Measurements from ENCODE around the gene SMURF1.

Gene SMURF1

DNA sequence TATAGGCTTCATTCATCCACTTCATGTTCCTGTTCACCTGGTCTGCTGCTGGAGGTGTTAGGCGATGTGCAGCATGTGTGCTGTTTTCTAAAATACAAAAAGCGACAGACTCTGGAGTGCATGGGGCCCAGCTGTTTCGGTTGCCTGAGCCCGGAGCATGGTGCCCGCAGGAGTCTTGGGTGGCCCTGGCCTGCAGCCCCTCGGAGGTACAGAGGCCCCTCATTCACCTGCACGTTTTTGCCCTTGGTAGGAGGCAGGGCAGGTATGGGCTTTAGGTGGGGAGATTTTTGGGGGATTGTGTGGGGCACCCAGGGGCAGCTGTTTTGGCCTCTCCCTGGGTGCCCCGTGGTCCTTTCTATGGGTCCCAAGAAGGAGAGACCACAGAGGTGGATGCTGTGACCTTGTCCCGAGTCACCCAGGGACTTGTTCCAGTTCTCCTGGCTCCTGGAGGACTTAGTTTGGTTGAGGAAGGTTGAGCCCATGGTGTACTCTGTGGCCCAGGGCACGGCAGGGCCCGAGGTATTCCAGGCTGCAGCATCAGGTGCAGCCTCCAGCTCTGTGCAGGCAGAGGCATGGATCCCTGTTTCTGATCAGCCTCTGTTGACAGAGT, 134.9 kb downstream of the SMURF1 start:
- no peak overlapping the region for H3K4me3 ChIP-seq (ENCODE audit: low read depth, low read length)
- no peak for TF ChIP-seq CTCF (IDR thresholded peaks at IDR 0.05; ENCODE audit: low read depth, low read length)

- no peak overlapping the region for H3K4me3 ChIP-seq (ENCODE audit: low read depth, low read length)
- no peak for TF ChIP-seq CTCF (IDR thresholded peaks at IDR 0.05; ENCODE audit: low read depth, low read length)
These were observed 135.7 kb downstream of the SMURF1 start for GRCh38 chr7:99008181-99008631.

DNA sequence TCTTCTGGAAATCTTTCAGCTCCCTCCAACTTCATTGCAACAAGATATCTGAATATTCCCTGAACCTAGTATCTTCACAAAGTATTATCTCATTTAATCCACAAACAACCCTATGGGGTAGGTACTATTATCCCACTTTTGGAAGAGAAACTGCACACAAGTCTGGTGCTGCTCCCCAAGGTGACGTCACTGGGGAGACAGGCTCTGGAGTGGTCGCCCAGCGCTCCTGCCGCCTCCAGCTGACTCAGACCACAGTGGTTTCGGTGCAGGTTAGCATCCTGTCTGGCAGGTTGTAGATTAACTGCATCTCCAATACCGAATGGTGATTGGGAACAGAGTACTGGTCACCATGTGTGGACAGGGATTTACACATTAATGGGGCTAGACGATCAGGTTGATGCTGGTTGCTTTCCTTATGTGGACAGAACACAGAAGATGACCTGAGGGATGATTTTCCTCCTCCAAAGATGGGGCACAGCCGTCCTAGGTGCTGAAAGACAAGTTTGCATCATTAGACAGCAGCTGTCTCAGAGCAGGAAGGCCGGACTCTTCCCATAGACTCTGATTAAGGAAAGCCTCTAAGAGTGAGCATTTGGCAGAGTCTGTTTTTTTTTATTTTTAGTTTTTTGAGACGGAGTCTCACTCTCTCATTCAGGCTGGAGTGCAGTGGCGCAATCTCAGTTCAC, 137.0 kb downstream of the SMURF1 start:
- no peak overlapping the region for H3K4me3 ChIP-seq (ENCODE audit: low read depth, low read length)
- TF ChIP-seq CTCF (IDR thresholded peaks at IDR 0.05; ENCODE audit: low read depth, low read length): no peak

- no peak for TF ChIP-seq CTCF (IDR thresholded peaks at IDR 0.05; ENCODE audit: low read depth, low read length)
- no peak overlapping the region for H3K4me3 ChIP-seq (ENCODE audit: low read depth, low read length)
These were observed 138.1 kb downstream of the SMURF1 start for GRCh38 chr7:99005776-99006175.

DNA sequence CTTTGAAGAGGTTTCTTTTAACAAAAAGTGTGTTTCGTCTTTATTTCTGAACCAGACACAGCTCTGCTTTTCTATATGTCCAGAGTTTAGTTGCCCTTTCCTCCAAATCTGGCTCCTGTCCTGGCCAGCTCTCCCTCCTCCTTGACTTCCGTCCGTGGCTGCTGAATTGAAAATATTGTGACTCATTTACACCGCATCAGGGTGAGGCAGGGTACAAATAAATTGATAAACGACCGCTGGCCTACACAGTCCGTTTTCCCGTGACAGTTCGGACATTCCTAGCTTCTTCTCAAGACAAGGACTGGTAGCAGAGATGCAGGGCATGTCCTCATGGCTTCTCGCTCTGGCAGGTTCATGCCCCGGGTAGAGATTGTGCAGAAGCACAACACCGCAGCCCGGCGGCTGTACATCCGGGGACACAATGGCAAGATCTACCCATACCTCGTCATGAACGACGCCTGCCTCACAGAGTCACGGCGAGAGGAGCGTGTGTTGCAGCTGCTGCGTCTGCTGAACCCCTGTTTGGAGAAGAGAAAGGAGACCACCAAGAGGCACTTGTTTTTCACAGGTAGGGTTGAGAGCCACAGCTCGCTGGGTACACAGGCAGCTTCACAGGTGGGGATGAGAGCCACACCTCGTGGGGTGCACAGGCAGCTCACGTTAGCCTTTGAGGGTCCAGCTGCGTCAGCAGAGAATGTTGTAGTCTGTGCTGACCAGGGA, 139.0 kb downstream of the SMURF1 start:
- TF ChIP-seq CTCF (IDR thresholded peaks at IDR 0.05; ENCODE audit: low read depth, low read length): no peak
- H3K4me3 ChIP-seq (ENCODE audit: low read depth, low read length): no peak overlapping the region

GRCh38 chr7:99004216-99004615, 139.7 kb downstream of the SMURF1 start:
- no peak overlapping the region for H3K4me3 ChIP-seq (ENCODE audit: low read depth, low read length)
- TF ChIP-seq CTCF (IDR thresholded peaks at IDR 0.05; ENCODE audit: low read depth, low read length): no peak

GRCh38 chr7:99003419-99003818, 140.5 kb downstream of the SMURF1 start:
- no peak for TF ChIP-seq CTCF (IDR thresholded peaks at IDR 0.05; ENCODE audit: low read depth, low read length)
- H3K4me3 ChIP-seq (ENCODE audit: low read depth, low read length): no peak overlapping the region

Data from WI38 (cell line).